GM18511 (cell line): ENCODE results near the gene SETD1A.

Experiments
- ATAC-seq: cut with Tn5 transposase; IDR thresholded peaks from one replicate; pipeline ENCODE4 v1.9.1; 2021; ENCODE audit warnings: mild to moderate bottlenecking, moderate library complexity; ENCODE audit not compliant: unreplicated experiment

The SETD1A gene

DNA sequence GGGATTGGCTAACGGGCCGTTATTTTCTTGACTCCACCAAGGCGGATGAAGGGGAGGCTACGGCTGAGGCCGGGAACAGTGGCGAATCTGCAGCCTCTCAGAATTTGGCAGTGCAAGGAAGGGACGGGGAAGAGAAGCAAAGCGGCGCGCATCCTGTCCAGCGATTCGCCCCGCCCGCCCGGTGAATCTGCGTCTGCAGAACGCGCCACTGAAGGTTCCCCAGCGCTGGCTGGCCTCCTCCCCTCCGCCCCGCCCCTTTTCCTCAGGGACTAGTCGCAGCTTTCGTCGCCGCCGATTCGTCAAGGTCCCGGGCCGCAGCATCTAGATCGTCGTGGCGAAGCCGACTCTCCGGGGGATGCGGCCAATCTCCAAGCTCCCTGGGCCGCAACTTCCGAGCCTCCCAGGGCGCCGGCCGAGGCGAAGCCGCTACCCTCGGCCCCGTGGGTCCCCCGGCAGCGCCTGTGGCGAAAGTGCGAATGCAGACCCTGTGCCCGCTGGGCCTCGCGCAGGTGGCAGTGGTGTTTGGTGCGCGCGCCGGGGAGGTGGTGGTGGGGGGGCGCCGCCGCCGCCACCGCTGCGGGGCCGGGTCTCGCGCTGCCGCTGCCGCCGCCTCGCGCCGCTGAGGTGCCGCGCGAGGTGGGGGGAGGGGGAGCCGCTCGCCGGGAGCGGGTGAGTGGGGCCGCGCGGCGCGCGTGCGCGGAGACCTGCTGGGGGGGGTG is at the start of gene SETD1A:
SETD1A (plus strand) TSS at position 299 of the 719 bp plus-strand sequence. CDS start 978 bp downstream, outside the sequence.
- peak; percentile 88 for ATAC-seq

GRCh38 chr16:30910427-30911029 is 47.0 kb upstream of the SETD1A start:
- ATAC-seq, result no peak

GRCh38 chr16:30912794-30913412 is 44.7 kb upstream of the SETD1A start:
- no peak for ATAC-seq

GRCh38 chr16:30914830-30915229 is 42.7 kb upstream of the SETD1A start:
- ATAC-seq, result no peak

- ATAC-seq, result no peak
Observed at GRCh38 chr16:30918614-30919013, 38.9 kb upstream of the SETD1A start.

DNA sequence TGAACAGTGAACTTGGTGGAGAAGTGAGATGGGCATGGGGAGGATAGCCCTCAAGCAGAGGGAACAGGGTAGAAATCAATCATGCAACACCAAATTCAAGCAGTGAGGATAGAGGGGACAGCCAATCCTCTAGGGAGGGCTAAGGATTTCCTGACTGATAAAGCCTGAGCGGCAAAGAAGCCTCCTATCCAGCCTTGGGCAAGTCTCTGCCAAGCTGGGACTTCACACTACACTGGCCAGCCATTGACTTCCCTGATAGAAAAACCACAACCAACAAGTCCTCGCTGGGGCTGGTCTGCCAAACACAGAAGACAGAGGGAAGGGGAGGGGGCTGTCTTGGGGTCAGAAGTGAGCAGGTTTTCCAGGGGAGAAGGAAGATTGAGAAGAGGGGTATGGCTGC is 36.7 kb upstream of the SETD1A start:
- no peak for ATAC-seq

DNA sequence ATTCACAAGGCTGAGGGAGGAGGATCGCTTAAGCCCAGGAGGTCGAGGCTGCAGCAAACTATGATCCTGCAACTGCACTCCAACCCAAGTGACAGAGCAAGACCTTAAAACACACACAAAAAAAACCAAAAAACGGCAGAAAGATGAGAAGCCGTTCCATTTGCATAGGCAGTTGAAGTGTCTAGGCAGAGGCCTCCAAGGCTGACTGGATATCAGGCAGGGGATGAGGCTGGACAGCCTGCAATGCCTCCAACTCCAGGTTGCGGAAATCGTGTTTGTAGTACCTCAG is 36.2 kb upstream of the SETD1A start:
- no peak for ATAC-seq

- peak; percentile 1 for ATAC-seq
Observed at GRCh38 chr16:30921748-30922419, 35.7 kb upstream of the SETD1A start.

DNA sequence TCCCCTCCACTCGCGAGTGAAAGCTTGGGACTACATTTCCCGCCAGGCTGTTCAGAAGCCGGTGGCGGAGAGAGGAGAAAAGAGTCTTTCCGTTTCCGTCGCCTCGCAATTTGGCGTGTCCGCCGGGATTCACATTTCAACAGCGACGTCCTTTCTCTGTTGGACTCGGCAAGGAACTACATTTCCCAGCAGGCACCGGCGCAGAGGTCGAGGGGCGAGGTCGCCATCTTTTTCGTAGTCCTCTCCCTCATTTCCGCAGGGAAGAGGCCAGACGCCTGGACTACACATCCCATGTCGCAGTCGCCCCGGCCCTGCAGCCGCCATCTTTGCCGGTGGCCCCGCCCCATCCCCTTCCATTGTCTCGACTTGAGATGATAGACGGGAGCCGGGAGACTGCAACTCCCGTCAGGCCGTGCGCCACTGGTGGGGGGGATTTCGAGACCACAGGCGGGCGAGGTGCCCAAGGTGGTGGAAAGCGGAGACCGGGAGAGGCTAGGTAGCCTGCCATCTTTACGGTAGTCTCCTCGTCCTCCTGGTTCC is 35.1 kb upstream of the SETD1A start:
- ATAC-seq, result peak; percentile 78

DNA sequence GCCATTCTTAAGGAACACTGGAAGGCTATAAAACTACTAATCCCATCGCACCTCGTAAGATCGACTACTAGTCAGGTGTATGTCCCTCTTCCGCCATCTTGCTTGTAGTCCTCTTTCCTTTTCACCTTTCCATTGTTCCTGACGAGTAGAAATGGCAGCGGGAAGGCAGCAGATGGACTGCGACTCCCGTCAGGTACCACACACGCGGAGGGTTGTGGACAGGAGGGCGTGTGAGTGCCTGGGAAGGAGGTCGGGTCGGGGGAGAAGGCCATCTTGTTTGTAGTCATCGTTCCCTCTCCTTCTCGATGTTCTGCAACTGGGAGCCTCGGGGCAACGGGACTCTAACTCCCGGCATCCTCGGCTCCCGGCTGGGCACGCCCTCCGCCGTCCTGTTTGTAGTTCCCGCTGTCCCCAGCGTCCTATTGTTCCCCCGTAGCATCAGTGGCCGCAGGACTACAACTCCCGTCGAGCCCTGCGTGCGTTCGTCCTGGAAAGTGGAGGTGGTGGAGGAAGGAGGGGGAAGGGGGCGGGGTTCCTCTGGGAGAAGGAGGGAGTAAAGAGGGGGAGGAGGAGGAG is 34.5 kb upstream of the SETD1A start:
- peak; percentile 63 for ATAC-seq

GRCh38 chr16:30923554-30924075 is 33.9 kb upstream of the SETD1A start, which contains the start of gene FBXL19:
TSS of gene FBXL19 (plus strand) at chr16:30923572. CDS start at chr16:30925755, 2,183 bp downstream.
- ATAC-seq, result no peak

- ATAC-seq, result no peak
Observed at GRCh38 chr16:30924076-30924912, 33.3 kb upstream of the SETD1A start.

DNA sequence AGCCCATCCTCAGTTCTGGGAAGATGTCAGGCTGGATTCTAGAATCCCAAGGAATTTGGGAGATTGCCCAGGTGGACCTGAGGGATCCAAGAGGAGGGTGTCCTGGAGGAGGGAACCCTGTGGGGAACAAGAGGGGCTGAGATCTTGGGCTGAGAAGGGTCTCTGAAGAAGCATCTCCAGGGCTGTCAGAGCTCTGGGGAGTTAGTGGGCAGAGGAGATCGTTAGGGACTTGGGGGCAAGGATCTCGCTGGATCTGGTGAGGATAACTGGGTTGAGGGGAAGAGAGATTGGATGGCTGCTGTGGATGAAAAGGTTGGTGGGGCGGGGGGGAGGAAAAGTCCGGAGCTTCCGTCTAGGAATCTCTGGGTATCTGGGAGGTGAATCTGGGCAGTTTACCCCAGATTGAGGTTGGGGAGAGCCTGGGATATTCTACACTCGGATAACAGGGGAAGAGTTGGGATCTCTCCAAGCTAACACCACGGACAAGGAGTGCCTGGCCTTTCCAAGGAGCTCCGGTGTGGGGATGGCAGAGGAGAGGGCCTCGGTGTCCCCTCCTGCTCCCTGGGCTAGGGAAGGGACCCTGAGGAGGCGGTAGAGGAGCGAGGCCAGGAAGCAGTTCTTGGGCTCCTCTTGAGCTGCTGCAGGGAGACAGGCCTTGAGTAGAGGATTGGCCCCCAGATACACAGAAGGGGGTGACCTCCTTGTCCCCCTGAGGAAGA is 32.5 kb upstream of the SETD1A start:
- ATAC-seq, result no peak

- no peak for ATAC-seq
Observed at GRCh38 chr16:30925632-30925987, 31.9 kb upstream of the SETD1A start.

DNA sequence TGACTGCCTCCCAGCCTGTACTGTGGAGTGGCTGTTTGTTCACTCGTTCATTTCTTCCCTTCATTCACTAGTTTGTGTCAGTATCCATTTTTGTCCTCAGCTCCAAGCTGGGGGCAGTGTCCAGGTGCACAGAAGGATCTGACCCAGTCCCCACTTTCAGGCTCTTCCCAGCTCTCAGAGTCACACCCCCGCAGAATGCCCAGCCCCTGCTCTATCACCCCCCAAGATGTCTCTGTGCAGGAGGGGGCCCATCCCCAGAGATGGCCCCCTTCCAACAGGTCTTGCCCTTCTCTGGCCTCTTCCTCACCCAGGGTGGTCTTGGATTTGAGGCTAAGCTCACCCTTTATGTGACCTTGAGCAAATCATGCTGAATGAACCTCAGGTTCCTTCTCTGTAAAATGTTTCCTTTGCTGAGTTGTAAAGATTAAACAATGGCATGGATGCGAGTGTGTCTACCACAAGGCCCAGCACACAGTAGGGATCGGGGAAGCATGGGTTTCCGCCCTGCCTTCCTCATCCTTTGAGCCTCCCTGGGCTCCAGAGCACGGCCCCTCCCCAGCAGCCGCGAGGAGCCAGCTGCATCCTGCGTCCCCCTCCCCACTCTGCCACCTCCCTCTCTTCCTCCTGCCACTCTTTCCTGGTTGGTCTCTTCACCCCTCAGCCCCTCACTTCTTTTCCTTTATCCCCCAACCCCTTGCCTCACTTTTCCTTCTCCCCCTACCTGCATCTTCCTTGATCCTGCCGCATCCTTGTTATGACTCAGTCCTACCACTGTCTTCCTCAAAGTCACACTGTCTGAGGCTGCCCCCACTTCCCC is 31.4 kb upstream of the SETD1A start:
- ATAC-seq, result no peak

- no peak for ATAC-seq
Observed at GRCh38 chr16:30926937-30927788, 30.4 kb upstream of the SETD1A start.

DNA sequence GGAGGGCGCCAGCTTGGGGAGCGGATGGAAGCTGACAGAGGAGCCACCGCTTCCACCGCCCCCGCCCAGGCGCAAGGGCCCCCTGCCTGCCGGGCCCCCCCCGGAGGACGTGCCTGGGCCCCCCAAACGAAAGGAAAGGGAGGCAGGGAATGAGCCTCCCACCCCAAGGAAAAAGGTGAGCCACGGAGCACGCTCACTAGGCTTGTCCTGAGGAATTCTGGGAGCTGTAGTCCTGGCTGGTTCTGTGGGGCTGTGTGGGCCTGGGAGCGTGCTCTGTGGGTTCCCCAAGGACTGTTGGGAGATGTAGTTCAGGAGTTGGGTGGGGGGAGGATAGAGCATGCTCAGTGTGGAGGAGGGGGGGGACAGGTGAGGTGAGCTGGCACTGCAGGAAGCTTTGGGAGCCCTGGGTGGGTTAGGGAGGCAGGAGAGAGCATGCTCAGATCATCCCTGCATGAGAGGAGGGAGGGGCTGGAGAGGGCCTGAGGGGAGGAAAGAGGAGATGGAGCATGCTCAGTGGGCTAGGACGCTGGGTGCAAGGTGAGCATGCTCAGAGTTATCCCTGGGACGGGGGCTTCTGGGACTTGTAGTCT is 29.7 kb upstream of the SETD1A start:
- no peak for ATAC-seq
